HepG2 (cell line): ENCODE data around the gene P2RX7. TPM values are rescaled to one million over a fixed set of nuclear protein-coding genes. Genes with fewer than 3 reads are reported as not detected.

ENCODE experiments used
- ATAC-seq: fragments of 200-7000 bp; cut with Tn5 transposase; 3 replicates; pipeline ENCODE4 v1.9.1; 2020; ENCODE audit warnings: mild to moderate bottlenecking, moderate library complexity
- BruUV-seq: library from RNA; stranded (reverse); fragments of 400-500 nt; replicated peaks from 2 replicates; lab custom pipeline; 2021; lab: Mats Ljungman, UMichigan
- CTCF ChIA-PET: fragments of 300-600 bp; formaldehyde crosslinking; extraction: SDS; loops from one replicate; lab custom pipeline; 2021; ENCODE audit warnings: low total read pairs, inconsistent platforms, low intra/inter-chr PET ratio; lab: Yijun Ruan, JAX
- POLR2A ChIA-PET: fragments of 350-600 bp; sonication (Branson Sonifier 250); formaldehyde crosslinking; loops from one replicate; lab custom pipeline; 2020; ENCODE audit warnings: antibody characterized with exemption, inconsistent platforms; lab: Yijun Ruan, JAX
- DNase-seq: peaks from one replicate; pipeline ENCODE4 v3.0.0-alpha.2; 2015; ENCODE audit warnings: low spot score
- FAIRE-seq: peaks from 3 replicates; lab custom pipeline; 2011; peaks lifted over from hg19 to GRCh38; lab: Jason Lieb, UNC
- H2AFZ ChIP-seq: one replicate; pipeline ENCODE4 v1.6.1; 2011; ENCODE audit warnings: low read length, inconsistent platforms
- H3K27ac ChIP-seq: fragments of 300-600 bp; 3 replicates; pipeline ENCODE4 v1.8.0; 2011; ENCODE audit warnings: mixed run types, mild to moderate bottlenecking, mixed read lengths, low read length, inconsistent platforms; ENCODE audit not compliant: insufficient read depth; ENCODE audit errors: extremely low read length
- H3K27me3 ChIP-seq, 2 experiments: fragments of 200-600 bp in 1 of 2; 2 replicates in 1 of 2; 3 replicates in 1 of 2; pipeline versions ENCODE4 v1.6.0 to v1.8.0; 2011; ENCODE audit warnings: low read length in 2 of 2, mild to moderate bottlenecking in 2 of 2, moderate library complexity in 2 of 2, inconsistent platforms in 1 of 2; ENCODE audit not compliant: insufficient read depth in 2 of 2, control insufficient read depth in 1 of 2
- H3K36me3 ChIP-seq, 2 experiments: fragments of 200-600 bp in 1 of 2; replicated peaks in 1 of 2; 2 replicates in 1 of 2; 3 replicates in 1 of 2; pipeline versions ENCODE4 v1.5.1 to v1.8.0; 2011; ENCODE audit warnings: low read length in 2 of 2, inconsistent platforms in 1 of 2; ENCODE audit not compliant: insufficient read depth in 2 of 2, control insufficient read depth in 1 of 2
- H3K4me1 ChIP-seq: 2 replicates; pipeline ENCODE4 v1.5.1; 2012; ENCODE audit warnings: low read length, inconsistent platforms; ENCODE audit not compliant: insufficient read depth
- H3K4me2 ChIP-seq: 2 replicates; pipeline ENCODE4 v1.6.0; 2011; ENCODE audit warnings: low read depth, low read length, inconsistent platforms
- H3K4me3 ChIP-seq, 3 experiments: fragments of 200-600 bp in 1 of 3; sonication (generic), shearing (Covaris generic) in 1 of 3; replicated peaks in 1 of 3; 2 replicates each; pipeline ENCODE4 v1.5.1; 2011 to 2016; ENCODE audit warnings: low read length in 3 of 3, inconsistent platforms in 2 of 3, low read depth in 2 of 3, mild to moderate bottlenecking in 2 of 3, control low read depth in 1 of 3, mixed read lengths in 1 of 3; ENCODE audit not compliant: insufficient read depth in 1 of 3
- H3K79me2 ChIP-seq: one replicate; pipeline ENCODE4 v1.6.1; 2011; ENCODE audit warnings: low read length, inconsistent platforms; ENCODE audit not compliant: insufficient read depth
- H3K9ac ChIP-seq: 2 replicates; pipeline ENCODE4 v1.6.0; 2011; ENCODE audit warnings: mild to moderate bottlenecking, low read depth, low read length, inconsistent platforms; ENCODE audit not compliant: insufficient read depth
- H3K9me3 ChIP-seq: 2 replicates; pipeline ENCODE4 v1.5.1; 2012; ENCODE audit warnings: mild to moderate bottlenecking, low read length
- H4K20me1 ChIP-seq: 2 replicates; pipeline ENCODE4 v1.6.0; 2011; ENCODE audit warnings: inconsistent platforms, mild to moderate bottlenecking, low read length, moderate library complexity; ENCODE audit not compliant: insufficient read depth
- BORCS8-MEF2B ChIP-seq: sonication (generic); formaldehyde crosslinking; IDR thresholded peaks from 2 replicates; pipeline ENCODE4 v1.8.0; 2022; ENCODE audit warnings: mild to moderate bottlenecking, missing genetic modification reagents
- RXRA ChIP-seq: sonication (generic); formaldehyde crosslinking; IDR thresholded peaks from 2 replicates; pipeline ENCODE4 v1.5.1; 2020; ENCODE audit warnings: missing genetic modification reagents
- WGBS: methylation state at CpG from one replicate; pipeline ENCODE4 v1.1.6; 2017; ENCODE audit warnings: low lambda C conversion rate; 5-methylcytosine and 5-hydroxymethylcytosine counted together
- in situ Hi-C: cut with HindIII; loops from 2 replicates; pipeline ENCODE4 v1.10.0; 2017; ENCODE audit warnings: low pct_unique_long_range_greater_than_20kb; ENCODE audit not compliant: extremely low pct_ligation_motif_present
- intact Hi-C: fragments of 100-400 bp; cut with micrococcal nuclease; formaldehyde crosslinking; loops from one replicate; pipeline ENCODE4 v1.10.0; 2022; ENCODE audit not compliant: unreplicated experiment
- polyA plus RNA-seq, 8 experiments: library from polyadenylated mRNA; depleted of rRNA in 3 of 8; stranded (reverse) in 7 of 8; unstranded in 1 of 8; fragments of >200 nt; fragmentation: Illumina TruSeq in 4 of 8; extraction: Trizol in 4 of 8; gene quantifications; 2 replicates each; pipeline versions ENCODE4 v1.2.1 to v1.2.3, GENCODE V29; 2011 to 2016; ENCODE audit warnings: low read depth in 4 of 8, missing spikeins in 1 of 8, mixed read lengths in 1 of 8; ENCODE audit not compliant: insufficient read depth in 1 of 8
- total RNA-seq, 5 experiments: library from RNA; depleted of rRNA; stranded (reverse); fragments of >200 nt; fragmentation: Illumina TruSeq; extraction: Trizol; gene quantifications; 2 replicates each; pipeline ENCODE4 v1.2.3, GENCODE V29; 2016; ENCODE audit warnings: low read depth in 1 of 5
- TF ChIP-seq, protein P1 (sequence below): sonication (generic); formaldehyde crosslinking; IDR thresholded peaks from 2 replicates; pipeline ENCODE4 v1.4.0; 2020; ENCODE audit warnings: missing genetic modification reagents, borderline replicate concordance
- TF ChIP-seq, protein P2 (sequence below): sonication (generic); formaldehyde crosslinking; conservative IDR thresholded peaks from 2 replicates; pipeline ENCODE4 v1.8.0; 2022; ENCODE audit warnings: mild to moderate bottlenecking, moderate library complexity, missing genetic modification reagents
- TF ChIP-seq, protein P3 (sequence below): sonication (generic); formaldehyde crosslinking; IDR thresholded peaks from 2 replicates; pipeline ENCODE4 v1.4.0; 2020; ENCODE audit warnings: missing genetic modification reagents, mild to moderate bottlenecking, borderline replicate concordance

Gene P2RX7
- total and polyA plus RNA-seq, 2 of the 13 experiments (the other 11 are each of a cell fraction or from before 2014, with no cell fraction given) = 0.13 to 0.73 TPM

GRCh38 chr12:121230538-121230907 lies 97.8 kb downstream of the P2RX7 start:
- no peak overlapping the region for H2AFZ ChIP-seq
- no peaks in the 10 kb centered on the region for H3K27me3 ChIP-seq
- WGBS = 84% methylated on average over 12 of the region's 12 CpGs
- no peaks in the 10 kb centered on the region for H4K20me1 ChIP-seq
- peak; percentile 5 for ATAC-seq
- no peak overlapping the region for H3K9ac ChIP-seq
- no peak overlapping the region for H3K27ac ChIP-seq
- in situ Hi-C loops = no loop called here
- no TSS peak for BruUV-seq
- no peaks in the 10 kb centered on the region for H3K79me2 ChIP-seq
- FAIRE-seq = no peak
- DNase-seq = no peak
- no peak overlapping the region for H3K4me3 ChIP-seq
- H3K4me2 ChIP-seq = no peak overlapping the region
- POLR2A ChIA-PET = no interaction called here
- TF ChIP-seq RXRA (CRISPR knock-in tag) (0 out of 2 replicates have a peak, but pooled peaks have one; percentile 0), BORCS8-MEF2B (CRISPR knock-in tag) (0 out of 2 replicates have a peak, but pooled peaks have one; percentile 39)
- TF ChIP-seq, protein P1, sequence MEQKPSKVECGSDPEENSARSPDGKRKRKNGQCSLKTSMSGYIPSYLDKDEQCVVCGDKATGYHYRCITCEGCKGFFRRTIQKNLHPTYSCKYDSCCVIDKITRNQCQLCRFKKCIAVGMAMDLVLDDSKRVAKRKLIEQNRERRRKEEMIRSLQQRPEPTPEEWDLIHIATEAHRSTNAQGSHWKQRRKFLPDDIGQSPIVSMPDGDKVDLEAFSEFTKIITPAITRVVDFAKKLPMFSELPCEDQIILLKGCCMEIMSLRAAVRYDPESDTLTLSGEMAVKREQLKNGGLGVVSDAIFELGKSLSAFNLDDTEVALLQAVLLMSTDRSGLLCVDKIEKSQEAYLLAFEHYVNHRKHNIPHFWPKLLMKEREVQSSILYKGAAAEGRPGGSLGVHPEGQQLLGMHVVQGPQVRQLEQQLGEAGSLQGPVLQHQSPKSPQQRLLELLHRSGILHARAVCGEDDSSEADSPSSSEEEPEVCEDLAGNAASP = no peak
- TF ChIP-seq, protein P2, sequence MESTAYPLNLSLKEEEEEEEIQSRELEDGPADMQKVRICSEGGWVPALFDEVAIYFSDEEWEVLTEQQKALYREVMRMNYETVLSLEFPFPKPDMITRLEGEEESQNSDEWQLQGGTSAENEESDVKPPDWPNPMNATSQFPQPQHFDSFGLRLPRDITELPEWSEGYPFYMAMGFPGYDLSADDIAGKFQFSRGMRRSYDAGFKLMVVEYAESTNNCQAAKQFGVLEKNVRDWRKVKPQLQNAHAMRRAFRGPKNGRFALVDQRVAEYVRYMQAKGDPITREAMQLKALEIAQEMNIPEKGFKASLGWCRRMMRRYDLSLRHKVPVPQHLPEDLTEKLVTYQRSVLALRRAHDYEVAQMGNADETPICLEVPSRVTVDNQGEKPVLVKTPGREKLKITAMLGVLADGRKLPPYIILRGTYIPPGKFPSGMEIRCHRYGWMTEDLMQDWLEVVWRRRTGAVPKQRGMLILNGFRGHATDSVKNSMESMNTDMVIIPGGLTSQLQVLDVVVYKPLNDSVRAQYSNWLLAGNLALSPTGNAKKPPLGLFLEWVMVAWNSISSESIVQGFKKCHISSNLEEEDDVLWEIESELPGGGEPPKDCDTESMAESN (CRISPR knock-in tag) = 0 out of 2 replicates have a peak, but pooled peaks have one; percentile 38
- TF ChIP-seq, protein P3, sequence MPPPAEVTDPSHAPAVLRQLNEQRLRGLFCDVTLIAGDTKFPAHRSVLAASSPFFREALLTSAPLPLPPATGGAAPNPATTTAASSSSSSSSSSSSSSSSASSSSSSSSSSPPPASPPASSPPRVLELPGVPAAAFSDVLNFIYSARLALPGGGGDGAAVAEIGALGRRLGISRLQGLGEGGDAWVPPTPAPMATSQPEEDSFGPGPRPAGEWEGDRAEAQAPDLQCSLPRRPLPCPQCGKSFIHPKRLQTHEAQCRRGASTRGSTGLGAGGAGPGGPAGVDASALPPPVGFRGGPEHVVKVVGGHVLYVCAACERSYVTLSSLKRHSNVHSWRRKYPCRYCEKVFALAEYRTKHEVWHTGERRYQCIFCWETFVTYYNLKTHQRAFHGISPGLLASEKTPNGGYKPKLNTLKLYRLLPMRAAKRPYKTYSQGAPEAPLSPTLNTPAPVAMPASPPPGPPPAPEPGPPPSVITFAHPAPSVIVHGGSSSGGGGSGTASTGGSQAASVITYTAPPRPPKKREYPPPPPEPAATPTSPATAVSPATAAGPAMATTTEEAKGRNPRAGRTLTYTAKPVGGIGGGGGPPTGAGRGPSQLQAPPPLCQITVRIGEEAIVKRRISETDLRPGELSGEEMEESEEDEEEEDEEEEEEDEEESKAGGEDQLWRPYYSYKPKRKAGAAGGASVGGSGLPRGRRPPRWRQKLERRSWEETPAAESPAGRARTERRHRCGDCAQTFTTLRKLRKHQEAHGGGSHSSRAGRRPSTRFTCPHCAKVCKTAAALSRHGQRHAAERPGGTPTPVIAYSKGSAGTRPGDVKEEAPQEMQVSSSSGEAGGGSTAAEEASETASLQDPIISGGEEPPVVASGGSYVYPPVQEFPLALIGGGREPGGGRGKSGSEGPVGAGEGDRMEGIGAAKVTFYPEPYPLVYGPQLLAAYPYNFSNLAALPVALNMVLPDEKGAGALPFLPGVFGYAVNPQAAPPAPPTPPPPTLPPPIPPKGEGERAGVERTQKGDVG (CRISPR knock-in tag) = 0 out of 2 replicates have a peak, but pooled peaks have one; percentile 14
- TF ChIP-seq, all 625 proteins: peak for 4
- H3K4me1 ChIP-seq = peaks cover 31% of the 10 kb centered on the region
- peaks cover 0 to under 1% of the 10 kb centered on the region in 2 experiments; a peak in 1 of 5 replicates for H3K36me3 ChIP-seq
- no peaks in the 10 kb centered on the region for H3K9me3 ChIP-seq
- CTCF ChIA-PET = interaction anchor here (0.6 kb wide), 1 partner anchor 484 kb away, joined by 3 read pairs; no protein-coding TSS in a partner anchor
- intact Hi-C loops = loop anchor here (5.0 kb wide), 1 partner anchor 168 kb away; no protein-coding TSS in a partner anchor
